Measurements from ENCODE around the gene CDH23. TPM values are rescaled to one million over a fixed set of nuclear protein-coding genes. Genes with fewer than 3 reads are reported as not detected.

The CDH23 gene
- total RNA-seq, 6 donors from 2014 or later = 4.7 to 29.3 (median 10.4) TPM

DNA sequence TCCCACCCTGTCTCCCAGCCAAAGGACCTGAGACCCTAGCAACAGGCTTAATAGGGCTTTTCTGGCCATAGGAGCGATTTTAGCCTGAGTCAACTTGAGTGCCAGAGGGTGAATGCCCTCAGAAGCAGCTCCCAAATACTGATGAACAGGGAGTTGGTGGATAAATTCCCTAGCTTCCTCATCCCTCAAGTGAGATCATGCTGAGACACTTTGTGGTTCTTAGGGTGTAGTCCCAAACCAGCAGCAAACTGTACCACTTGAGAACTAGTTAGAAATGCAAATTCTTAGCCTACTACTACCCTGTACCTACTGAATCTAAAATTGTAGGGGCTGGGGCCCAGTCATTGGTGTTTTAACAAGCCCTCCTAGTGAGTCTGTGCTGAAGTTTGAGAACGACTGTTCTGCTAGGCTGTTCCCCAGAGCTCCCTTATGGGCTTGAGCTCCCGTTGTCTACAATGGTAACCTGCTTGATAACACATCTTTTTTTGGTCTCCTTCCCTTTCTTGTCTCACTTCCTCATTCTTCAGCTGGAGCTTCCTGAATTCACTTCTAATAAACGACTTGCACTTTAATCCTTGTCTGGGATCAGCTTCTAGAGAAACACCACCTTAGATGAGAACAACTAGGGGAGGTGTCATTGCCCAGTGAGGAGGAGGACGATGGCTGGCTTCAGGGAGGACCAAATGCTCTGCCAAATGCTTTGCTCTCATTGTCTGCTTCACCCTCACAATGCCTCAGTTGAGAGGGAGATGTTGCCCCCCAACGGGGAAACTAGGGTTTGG is 18.2 kb upstream of the CDH23 start:
- no peak for TF ChIP-seq CTCF (IDR thresholded peaks at IDR 0.05)
- no peak for TF ChIP-seq EP300 (IDR thresholded peaks at IDR 0.05)
- no peak for TF ChIP-seq POLR2A (IDR thresholded peaks at IDR 0.05)
- no peak for TF ChIP-seq POLR2AphosphoS5 (IDR thresholded peaks at IDR 0.05)
- Histone ChIP-seq H3K27me3 (no peaks in the 10 kb centered on the region), H3K9me3 (no peaks in the 10 kb centered on the region), H3K27ac (peak overlapping the region in 2 of 4 donors; percentile 40 to 58), H3K4me1 (peaks cover 12 to 15% (median 13%) of the 10 kb centered on the region in 4 donors), H3K4me3 (no peak overlapping the region), H3K36me3 (no peaks in the 10 kb centered on the region)
- ATAC-seq (ENCODE audit: low FRiP score in 2 of 2) = peak in 1 of 2 donors; percentile 17
- 46 to 54% methylated on average over 6 of the region's 6 CpGs for WGBS, 2 donors
- no peak for DNase-seq

- no peaks in the 10 kb centered on the region for H3K9me3 ChIP-seq
- ATAC-seq (ENCODE audit: low FRiP score in 2 of 2) (no peak), DNase-seq (no peak)
- H3K4me3 ChIP-seq = no peak overlapping the region
- H3K27ac ChIP-seq = peak overlapping the region in 2 of 4 donors; percentile 40 to 58
- no peaks in the 10 kb centered on the region for H3K36me3 ChIP-seq
- TF ChIP-seq POLR2AphosphoS5 (IDR thresholded peaks at IDR 0.05) (no peak), EP300 (IDR thresholded peaks at IDR 0.05) (no peak), CTCF (IDR thresholded peaks at IDR 0.05) (no peak), POLR2A (IDR thresholded peaks at IDR 0.05) (no peak)
- WGBS, 2 donors = 47 to 67% methylated on average over 2 to 3 of the region's 3 CpGs
- peaks cover 12 to 14% (median 13%) of the 10 kb centered on the region in 4 donors for H3K4me1 ChIP-seq
- H3K27me3 ChIP-seq = no peaks in the 10 kb centered on the region
Measured at GRCh38 chr10:71379118-71379766, 17.5 kb upstream of the CDH23 start.

GRCh38 chr10:71380841-71381240 is 15.9 kb upstream of the CDH23 start:
- Histone ChIP-seq H3K27ac (no peak overlapping the region), H3K9me3 (no peaks in the 10 kb centered on the region), H3K4me1 (peaks cover 12 to 16% (median 13%) of the 10 kb centered on the region in 4 donors), H3K4me3 (no peak overlapping the region), H3K27me3 (no peaks in the 10 kb centered on the region), H3K36me3 (no peaks in the 10 kb centered on the region)
- no peak for ATAC-seq (ENCODE audit: low FRiP score in 2 of 2)
- TF ChIP-seq POLR2AphosphoS5 (IDR thresholded peaks at IDR 0.05) (no peak), CTCF (IDR thresholded peaks at IDR 0.05) (no peak), EP300 (IDR thresholded peaks at IDR 0.05) (no peak), POLR2A (IDR thresholded peaks at IDR 0.05) (no peak)
- WGBS, 2 donors = 35 to 39% methylated on average over 1 of the region's 1 CpG
- no peak for DNase-seq

GRCh38 chr10:71381611-71382010 is 15.1 kb upstream of the CDH23 start:
- H3K27me3 ChIP-seq = no peaks in the 10 kb centered on the region
- H3K27ac ChIP-seq = no peak overlapping the region
- ATAC-seq (ENCODE audit: low FRiP score in 2 of 2) (no peak), DNase-seq (no peak)
- no peak for TF ChIP-seq EP300 (IDR thresholded peaks at IDR 0.05)
- no peak for TF ChIP-seq POLR2A (IDR thresholded peaks at IDR 0.05)
- no peak for TF ChIP-seq CTCF (IDR thresholded peaks at IDR 0.05)
- no peak for TF ChIP-seq POLR2AphosphoS5 (IDR thresholded peaks at IDR 0.05)
- WGBS, 2 donors = 83 to 92% methylated on average over 3 of the region's 3 CpGs
- H3K4me1 ChIP-seq = peaks cover 9 to 11% (median 11%) of the 10 kb centered on the region in 4 donors
- H3K36me3 ChIP-seq = no peaks in the 10 kb centered on the region
- H3K9me3 ChIP-seq = no peaks in the 10 kb centered on the region
- H3K4me3 ChIP-seq = no peak overlapping the region

Data from upper lobe of left lung (tissue), 6 donors.